DMS 273 (cell line): ENCODE measurements around the gene HDLBP.
A peak's percentile ranks its signal among the peaks of the same experiment; 100 is the strongest.
"Not testable (repeated sequence)": the region's sequence is repeated elsewhere in the genome, so short reads cannot be mapped to it uniquely, and the experiment has no call there.

Source experiments
- DNase-seq: peaks from one replicate; lab custom pipeline; 2025; ENCODE audit not compliant: unreplicated experiment; lab: John Stamatoyannopoulos, UW

HDLBP gene

DNA sequence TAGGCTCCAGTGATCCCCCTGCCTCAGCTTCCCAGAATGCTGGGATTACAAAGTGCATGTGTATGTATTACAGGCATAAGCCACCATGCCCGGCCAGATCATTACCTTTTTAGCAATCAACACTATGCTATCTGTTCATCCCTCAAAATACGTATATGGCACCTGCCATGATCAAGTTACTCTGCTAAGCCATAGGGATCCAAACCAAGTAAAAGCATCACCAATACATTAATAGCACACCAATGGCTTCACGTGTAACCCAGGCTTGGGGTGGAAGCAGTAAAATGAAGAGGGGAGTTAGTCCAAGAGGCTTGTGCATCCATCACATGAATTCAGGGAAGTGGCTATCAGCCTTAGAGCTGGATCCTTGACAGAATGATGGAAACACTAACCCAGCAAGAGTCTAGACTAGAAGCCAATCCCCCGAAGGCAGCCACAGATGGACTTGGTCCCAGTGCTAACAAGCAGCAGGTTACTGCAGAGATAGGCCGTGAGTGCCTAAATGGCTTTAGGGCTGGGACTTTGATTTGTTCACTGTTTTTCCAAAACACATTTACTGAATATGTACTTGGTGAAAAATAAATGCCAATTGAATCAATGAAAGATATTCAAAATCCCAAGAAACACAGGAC, 11.3 kb downstream of the HDLBP start:
- DNase-seq, result peak; percentile 29

DNA sequence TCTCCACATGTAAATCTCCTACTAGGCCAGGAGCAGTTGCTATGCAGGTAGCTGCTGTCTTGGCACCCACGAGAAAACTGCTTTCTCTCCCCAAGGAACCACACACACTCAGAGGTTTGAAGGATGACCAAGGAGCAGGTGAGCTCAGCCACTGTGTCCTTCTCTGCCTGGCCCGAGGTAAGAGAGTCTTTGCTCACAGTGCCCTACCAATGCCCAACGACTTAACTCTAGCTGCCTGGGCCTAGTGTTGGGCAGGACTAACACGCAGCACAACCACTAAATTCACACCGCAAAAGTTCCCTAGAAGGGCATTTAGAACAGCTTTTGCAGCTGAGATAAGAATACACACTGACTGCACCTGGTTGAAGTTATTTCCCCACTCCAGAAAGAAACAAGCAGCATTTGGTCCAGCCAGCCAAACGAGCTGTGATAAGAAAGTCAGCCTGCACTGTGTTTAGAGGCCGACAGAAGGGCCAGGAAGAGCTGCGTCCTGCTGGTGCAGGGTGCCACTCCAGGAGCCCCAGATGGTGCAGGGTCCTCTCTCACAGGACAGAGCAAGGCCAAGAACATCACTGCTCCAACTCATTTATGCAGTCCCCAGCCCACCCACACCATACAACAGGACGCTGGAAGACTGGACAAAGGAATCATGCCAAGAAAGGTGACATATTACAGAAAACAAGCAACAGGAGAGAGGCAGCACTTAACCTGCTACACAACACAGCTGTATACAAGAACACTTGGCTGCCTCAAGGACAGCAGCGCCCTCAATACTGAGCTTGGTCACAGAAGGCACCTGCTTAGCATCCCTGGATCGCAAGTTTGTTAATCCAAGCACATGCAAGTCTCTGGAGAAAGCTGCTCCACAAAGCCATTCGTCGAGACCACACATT, 12.5 kb downstream of the HDLBP start:
- peak; percentile 58 for DNase-seq

DNA sequence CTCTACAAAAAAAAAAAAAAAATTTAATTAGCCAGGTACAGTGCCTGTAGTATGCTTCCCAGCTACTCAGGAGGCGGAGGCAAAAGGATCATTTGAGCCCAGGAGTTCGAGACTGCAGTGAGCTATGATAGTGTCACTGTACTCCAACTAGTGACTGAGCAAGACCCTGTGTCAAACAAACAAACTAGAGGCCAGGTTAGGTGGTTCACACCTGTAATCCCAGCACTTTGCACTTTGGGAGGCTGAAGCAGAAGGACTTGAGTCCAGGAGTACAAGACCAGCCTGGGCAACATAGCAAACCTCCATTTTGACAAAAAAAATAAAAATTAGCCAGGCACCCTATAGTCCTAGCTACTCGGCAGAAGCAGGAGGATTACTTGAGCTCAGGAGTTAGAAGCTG, 13.4 kb downstream of the HDLBP start:
- no peak for DNase-seq

DNA sequence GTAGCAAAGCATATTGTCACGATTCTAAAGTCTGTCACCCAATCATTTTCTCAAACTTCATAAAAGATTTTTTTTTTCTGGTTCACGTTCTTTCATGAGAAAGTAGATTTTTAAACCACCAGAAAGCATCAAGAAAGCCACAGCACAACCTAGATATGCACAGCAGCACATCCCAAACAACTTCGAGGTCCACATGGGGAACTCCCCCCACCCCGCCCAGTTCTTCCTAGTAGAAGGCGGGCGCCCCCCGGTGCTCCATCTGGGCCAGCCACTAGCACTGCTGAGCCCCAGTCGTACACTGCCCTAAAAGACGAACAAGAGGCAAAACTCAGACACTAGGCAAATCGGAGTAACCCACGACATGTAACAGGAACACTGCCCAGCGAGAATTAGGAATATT, 15.5 kb downstream of the HDLBP start:
- no peak for DNase-seq

DNA sequence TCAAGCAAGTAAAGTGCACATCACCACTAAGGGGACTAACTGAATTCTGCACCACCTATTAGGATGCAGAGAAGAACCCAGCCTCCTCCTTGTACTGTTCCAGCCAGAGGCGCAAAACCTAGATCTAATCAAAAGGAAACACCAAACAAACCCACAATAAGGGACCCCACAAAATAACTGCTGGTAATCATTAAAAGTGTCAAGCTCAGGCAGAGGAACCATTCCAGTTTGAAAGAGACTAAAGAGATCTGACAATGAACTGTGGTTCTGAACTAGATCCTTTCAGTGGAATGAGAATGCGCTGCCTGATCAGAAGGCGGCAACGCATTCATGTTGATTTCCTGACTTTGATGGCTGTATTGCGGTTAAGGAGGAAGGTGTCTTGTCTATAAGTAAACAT, 16.8 kb downstream of the HDLBP start:
- DNase-seq, result no peak

DNA sequence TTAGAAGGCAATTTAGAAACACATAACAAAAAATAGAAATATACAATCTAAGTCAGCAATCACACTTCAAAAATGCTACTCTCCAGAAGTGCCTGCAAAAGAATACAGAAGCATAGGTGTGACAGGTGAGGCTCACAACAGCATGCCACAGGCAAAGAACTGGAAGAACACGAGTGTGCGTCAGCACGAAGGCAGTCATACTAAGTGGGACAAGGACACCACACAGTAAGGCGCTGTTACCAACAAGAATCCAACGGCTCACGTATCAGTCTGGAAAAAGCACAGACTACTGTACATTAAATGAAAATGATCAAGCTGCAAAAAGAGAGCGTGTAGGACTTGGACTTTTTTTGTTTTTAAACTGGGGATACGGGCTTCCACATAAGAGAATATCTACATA, 18.7 kb downstream of the HDLBP start:
- DNase-seq, result no peak

DNA sequence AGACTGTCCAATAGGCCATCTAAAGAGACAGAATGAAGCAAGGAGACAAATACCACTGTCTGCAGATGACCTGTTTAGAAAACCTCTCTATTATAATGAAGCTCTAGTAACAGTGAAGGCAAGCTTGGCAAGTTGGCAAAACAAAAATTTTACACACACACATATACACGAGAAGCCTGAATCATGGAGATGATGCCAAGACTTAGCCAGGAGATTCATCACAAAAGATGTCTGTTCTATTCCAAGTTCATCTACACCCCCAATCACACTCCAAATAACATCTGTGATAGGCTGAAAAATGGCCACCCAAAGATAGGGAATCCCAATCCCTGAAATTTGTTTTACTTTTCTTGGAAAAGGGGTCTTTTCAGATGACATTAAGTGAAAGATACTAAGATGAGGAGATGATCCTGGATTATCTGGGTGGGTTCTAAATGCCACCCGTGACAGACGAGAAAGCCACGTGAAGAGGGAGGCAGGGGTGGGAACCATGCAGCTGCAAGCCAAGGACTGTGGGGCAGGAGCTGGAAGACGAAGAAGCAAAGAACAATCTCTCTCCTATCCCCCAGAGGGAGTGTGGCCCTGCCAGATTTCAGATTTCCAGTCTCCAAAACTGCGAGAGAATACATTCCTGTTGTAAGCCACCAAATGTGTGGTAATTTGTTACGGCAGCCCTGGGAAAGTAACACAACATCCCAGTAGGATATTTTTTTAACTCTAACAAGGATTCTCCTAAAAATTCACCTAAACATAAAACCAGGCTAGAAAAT, 20.0 kb downstream of the HDLBP start:
- DNase-seq, result no peak

DNA sequence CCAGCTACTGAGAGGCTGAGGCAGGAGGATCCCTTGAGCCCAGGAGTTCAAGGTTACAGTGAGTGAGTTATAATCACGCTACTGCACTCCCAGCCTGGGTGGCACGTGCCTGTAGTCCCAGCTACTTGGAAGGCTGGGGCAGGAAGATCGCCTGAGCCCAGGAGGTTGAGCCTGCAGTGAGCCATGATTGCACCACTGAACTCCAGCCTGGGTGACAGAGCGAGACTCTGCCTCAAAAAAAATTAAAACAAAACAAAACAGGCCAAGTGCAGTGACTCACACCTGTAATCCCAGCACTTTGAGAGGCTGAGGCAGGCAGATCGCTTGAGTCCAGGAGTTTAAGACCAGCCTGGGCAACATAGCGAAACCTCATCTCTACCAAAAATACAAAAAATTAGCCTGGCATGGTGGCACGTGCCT, 22.1 kb downstream of the HDLBP start:
- not testable (repeated sequence) for DNase-seq

DNA sequence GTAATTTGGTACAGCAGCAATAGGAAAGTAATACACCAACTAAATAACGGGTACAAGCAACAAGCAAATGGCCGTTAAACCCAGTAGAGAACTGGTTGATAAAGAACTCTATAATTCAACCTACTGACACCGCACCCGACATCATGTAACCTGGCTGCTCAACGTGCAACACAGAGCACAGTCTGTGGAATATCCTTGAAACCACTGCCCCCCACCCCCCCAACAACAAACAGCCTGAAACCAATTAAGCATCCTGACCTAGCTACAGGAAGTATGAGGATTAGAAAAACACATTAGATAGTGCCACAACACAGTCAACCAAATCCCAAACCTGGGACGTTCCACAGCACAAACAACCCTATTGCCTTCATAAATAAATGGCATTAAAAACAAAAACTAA, 23.5 kb downstream of the HDLBP start:
- no peak for DNase-seq

DNA sequence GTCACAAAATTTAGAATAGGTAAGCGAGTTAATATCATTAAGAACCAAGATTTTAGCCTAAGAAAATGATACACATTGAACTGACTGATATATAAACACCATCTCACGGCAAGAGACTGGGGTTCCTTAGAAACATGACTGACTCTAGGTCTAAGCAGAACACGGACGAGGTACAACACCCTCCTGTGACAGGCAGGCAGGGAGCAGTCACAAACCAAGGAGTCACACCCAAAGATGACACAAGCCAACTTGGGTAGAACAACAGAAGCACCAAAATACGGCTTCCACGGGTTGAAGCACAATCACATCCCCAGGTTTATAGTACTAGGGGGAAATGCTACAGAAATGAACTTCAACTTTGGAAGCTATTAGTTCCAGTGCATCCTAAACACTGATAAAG, 24.3 kb downstream of the HDLBP start:
- no peak for DNase-seq

DNA sequence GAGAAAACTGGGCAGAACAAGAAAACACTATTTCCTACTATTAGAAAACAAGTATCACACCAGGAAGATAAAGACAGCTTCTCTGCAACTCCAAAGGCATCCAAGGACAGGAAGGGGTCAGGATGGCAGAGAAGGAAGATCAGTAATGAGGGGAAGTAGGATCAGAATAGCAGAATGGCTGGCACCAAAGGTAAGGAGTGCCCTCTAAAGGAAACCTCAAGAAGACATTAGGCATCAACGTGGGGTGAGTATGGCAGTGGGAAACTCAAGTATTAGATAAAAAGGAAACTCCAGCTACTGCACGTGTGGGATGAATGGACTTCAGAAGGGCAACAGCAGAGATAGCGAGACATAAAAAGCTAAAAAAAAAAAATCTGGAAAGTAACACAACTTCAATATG, 25.9 kb downstream of the HDLBP start:
- DNase-seq, result no peak

DNA sequence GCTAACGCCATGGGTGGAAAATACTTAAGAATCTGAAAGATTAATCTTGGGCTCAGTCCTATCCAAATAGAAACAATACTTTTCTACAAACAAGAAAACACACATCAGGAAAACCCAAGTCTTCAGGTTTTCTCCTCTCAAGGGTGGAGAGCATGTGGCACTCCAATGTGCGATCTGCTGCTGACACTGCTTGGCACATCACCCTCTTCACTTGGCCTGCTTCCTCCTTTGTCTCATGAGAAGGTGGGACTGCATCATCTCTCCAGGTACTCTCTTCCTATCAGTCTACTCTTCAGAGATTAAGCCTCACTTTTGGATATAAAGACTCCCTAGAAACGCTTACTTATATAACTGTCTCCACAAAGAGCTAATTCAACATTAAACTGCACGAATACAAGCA, 26.4 kb downstream of the HDLBP start:
- no peak for DNase-seq

DNA sequence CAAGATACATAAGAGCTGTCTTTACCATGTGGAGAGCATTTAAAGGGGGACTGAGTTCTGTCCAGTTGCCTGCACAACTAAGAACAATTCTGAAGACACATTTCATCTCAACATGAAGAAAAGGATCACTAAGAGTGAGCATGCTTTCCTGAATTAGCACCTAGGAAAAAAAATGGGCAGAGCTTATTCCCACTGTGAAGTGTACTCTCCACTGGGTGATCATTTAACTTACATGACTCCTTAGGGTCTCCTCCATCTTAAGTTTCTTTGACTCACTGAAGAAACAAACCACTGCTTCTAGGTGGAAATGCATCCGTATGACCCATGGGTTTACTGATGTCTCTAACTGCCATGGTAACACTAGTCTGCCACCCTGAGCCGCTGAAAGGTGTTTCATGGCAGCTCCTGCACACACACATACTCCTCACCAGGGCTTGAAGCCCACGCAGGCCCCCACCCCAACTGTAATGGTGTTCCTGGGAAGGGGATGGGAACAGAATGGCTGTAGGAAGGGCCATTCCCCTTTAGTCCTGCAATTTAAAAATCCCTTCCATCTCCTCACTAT, 27.1 kb downstream of the HDLBP start:
- no peak for DNase-seq

DNA sequence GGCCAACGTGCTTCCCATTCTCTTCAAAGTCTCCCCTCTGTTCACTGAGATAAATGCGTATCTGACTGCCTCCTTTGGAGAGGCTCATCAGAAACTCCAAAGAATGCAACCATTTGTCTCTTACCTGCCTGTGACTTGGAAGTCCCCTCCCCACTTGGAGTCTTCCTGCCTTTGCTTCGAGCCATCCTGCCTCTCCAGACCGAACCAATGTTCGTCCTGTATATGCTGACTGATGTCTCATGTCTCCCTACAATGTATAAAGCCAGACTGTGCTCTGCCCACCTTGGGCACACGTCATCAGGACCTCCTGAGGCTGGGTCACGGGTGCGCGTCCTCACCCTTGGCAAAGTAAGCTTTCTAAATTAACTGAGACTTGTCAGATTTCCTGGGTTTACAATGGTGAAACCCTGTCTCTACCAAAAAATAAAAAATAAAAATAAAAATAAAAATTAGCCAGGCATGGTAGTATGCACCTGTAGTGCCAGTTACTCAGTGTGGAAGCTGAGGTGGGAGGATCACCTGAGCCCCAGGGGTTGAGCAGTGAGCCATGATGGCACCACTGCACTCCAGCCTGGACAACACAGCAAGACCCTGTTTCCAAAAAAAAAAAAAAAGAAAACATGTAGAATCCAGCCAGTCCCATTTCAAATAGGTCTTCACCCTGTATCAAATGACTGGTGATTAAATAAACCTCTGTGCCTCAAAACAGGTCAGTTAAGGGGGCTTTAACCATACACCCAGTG, 29.0 kb downstream of the HDLBP start:
- no peak for DNase-seq

DNA sequence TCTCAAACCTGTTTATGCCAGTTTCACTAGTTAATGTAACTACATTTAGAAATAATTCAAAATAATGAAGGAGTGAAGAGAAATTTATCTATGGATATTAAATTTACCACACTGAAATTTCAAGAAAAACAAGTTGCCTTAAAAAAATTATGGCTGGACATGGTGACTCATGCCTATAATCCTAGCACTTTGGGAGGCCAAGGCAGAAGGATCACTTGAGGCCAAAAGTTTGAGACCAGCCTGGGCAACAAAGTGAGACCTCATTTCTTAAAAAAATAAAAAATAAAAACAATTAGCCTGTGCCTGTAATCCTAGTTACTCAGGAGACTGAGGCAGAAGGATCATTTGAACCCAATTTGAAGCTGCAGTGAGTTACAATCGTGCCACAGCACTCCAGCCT, 29.9 kb downstream of the HDLBP start:
- no peak for DNase-seq

DNA sequence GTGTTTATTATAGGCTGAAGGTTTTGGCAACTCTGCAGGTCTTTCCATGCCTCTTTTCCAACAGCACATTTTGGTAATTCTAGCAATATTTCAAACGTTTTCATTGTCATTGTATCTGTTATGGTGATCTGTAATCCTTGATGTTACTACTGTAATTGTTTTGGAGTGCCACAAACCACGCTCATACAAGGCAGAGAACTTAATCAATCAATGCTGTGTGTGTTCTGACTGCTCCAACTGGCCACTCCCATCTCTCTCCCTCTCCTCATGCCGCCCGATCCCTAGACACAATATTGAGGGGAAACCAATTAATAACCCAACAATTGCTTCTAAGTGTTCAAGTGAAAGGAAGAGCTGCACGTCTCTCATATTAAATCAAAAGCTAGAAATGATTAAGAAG, 32.9 kb downstream of the HDLBP start:
- no peak for DNase-seq

DNA sequence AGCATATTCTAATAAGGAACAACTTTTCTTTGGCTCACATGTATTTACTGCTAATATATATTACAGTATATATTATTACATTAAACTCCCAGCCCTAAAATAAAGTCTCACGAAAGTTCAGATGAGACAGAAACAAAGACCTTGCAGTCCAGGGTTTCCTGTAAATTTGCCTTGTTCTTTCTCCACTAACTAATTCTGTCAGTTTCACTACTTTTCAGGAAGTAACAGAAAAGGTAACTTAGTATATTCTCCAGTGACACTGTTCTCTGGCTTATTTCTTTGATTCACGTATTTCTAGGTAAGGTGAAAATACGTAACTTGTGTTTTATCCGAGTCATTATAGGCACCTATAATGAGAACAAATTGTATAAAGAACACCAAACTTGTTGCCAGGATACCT, 35.2 kb downstream of the HDLBP start:
- DNase-seq, result no peak

DNA sequence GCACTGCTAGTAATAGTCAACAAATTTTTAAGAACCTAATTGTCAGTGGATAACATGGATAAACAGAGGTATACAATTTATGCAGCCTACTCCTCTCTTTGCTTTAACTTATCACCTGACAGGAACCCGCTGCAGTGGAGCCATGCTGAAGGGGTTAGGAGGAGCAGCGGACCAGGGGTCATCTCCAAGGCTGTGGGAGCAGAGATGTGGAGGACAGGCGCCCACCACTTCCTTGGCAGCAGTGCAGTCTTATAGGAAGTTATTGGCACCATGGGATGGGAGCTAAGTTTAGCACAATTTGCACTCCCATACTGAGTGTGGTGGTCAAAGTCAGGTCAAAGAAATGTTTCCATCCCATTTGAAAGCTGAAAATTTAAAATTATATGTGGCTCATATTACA, 35.6 kb downstream of the HDLBP start:
- no peak for DNase-seq

DNA sequence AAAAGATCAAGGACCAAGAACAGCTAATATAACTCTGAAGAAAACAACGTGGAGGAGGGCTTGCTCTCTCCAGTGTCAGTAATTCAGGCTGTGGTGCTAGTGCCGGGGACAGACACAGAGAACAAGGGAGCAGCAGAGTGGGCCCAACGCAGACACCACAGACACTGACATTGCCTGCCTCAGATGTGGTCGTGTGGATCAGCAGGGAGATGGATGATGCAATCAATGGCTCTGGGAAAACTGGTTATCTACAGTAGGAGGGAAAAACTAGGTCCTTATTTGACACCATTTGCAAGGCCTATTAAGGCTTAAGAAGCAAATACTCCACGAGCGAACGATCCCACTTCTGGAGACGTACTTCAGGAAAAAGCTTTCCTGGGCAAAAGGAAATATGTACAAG, 36.1 kb downstream of the HDLBP start:
- DNase-seq, result no peak

DNA sequence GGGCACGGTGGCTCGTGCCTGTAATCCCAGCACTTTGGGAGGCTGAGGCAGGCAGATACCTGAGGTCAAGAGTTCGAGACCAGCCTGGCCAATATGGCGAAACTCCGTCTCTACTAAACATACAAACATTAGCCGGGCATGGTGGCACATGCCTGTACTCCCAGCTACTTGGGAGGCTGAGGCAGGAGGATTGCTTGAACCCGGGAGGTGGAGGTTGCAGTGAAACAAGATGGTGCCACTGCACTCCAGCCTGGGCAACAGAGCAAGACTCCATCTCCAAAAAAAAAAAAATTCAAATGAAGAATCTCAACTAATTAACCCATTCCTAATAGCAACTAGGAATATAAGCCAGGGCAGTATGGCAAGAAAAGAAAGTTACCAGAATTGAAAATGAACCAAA, 37.2 kb downstream of the HDLBP start:
- not testable (repeated sequence) for DNase-seq

DNA sequence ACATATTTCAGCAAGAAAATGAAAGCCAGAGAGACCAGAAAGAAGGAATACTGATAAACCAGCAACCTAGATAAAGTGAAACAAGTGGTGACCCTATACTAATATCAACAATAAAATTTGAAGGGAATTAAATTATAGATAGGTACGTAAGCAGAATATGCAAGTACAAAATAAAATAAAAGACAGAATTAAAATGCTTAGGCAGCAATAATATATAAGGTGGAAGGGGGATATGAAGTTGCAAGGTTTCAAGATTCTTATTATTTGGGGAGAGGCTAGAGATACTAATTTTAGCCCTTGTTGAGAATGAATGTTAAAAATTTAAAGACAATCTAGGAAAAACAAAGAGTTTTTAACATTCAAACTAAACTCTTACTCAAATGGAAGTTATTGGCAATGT, 39.6 kb downstream of the HDLBP start:
- no peak for DNase-seq
